A549 (cell line): ENCODE measurements around the gene RMC1. TPM values are rescaled to one million over a fixed set of nuclear protein-coding genes. Genes with fewer than 3 reads are reported as not detected.
A peak's percentile ranks its signal among the peaks of the same experiment; 100 is the strongest.

Source experiments
- ATAC-seq, 2 experiments: fragments of 200-7000 bp in 1 of 2; fragments of >200 bp in 1 of 2; cut with Nextera tagmentation in 1 of 2; cut with Tn5 transposase in 1 of 2; 3 replicates each; pipeline versions ENCODE4 v1.8.0 to v1.9.1; 2018 to 2020; ENCODE audit warnings: mild to moderate bottlenecking in 1 of 2, moderate library complexity in 1 of 2
- CTCF ChIA-PET: fragments of 300-600 bp; sonication (Branson Sonifier 250); formaldehyde crosslinking; extraction: SDS; loops from one replicate; lab custom pipeline; 2021; ENCODE audit warnings: antibody characterized with exemption, inconsistent platforms; lab: Yijun Ruan, JAX
- POLR2A ChIA-PET: fragments of 350-600 bp; formaldehyde crosslinking; extraction: SDS; loops from one replicate; lab custom pipeline; 2021; ENCODE audit warnings: antibody characterized with exemption, inconsistent platforms; lab: Yijun Ruan, JAX
- DNase-seq, 2 experiments: peaks; one replicate each; pipeline versions ENCODE4 v3.0.0 to v3.0.0-alpha.2; 2011 to 2016; ENCODE audit warnings: low read depth in 1 of 2, low spot score in 1 of 2
- FAIRE-seq: peaks from 2 replicates; lab custom pipeline; 2011; peaks lifted over from hg19 to GRCh38; lab: Jason Lieb, UNC
- H3K27ac ChIP-seq, 2 experiments: fragments of >200 bp; sonication (Bioruptor Twin); formaldehyde crosslinking; 3 replicates each; pipeline ENCODE4 v1.5.1; 2016 to 2017
- H3K4me1 ChIP-seq: fragments of >200 bp; sonication (Bioruptor Twin); formaldehyde crosslinking; 3 replicates; pipeline ENCODE4 v1.6.1; 2016
- H3K4me2 ChIP-seq: fragments of >200 bp; sonication (Bioruptor Twin); formaldehyde crosslinking; 3 replicates; pipeline ENCODE4 v1.6.1; 2016
- H3K4me3 ChIP-seq: fragments of >200 bp; sonication (Bioruptor Twin); formaldehyde crosslinking; 3 replicates; pipeline ENCODE4 v1.5.1; 2016
- H3K9me3 ChIP-seq: fragments of >200 bp; sonication (Bioruptor Twin); formaldehyde crosslinking; 3 replicates; pipeline ENCODE4 v1.6.1; 2016
- BCL3 ChIP-seq: fragments of >200 bp; sonication (Bioruptor Twin); formaldehyde crosslinking; IDR thresholded peaks from 3 replicates; pipeline ENCODE4 v1.6.1; 2016
- E2F6 ChIP-seq: IDR thresholded peaks from 2 replicates; pipeline ENCODE4 v1.6.1; 2012; ENCODE audit warnings: low read depth, borderline replicate concordance
- EHMT2 ChIP-seq: fragments of 200-600 bp; sonication (generic); IDR thresholded peaks from 2 replicates; pipeline ENCODE4 v1.6.1; 2016; ENCODE audit warnings: antibody characterized with exemption, low read depth, mild to moderate bottlenecking, moderate library complexity
- ELK1 ChIP-seq: fragments of 150-350 bp; IDR thresholded peaks from 2 replicates; pipeline ENCODE4 v1.6.1; 2014; ENCODE audit warnings: low read depth, mild to moderate bottlenecking, low read length
- EP300 ChIP-seq, 2 experiments: fragments of >200 bp; sonication (Bioruptor Twin); formaldehyde crosslinking; IDR thresholded peaks; 2 replicates in 1 of 2; 3 replicates in 1 of 2; pipeline ENCODE4 v1.6.1; 2016 to 2017
- FOXS1 ChIP-seq: fragments of 250-450 bp; sonication (Bioruptor Pico); IDR thresholded peaks from 2 replicates; pipeline ENCODE4 v1.5.0; 2020; ENCODE audit warnings: mild to moderate bottlenecking, moderate library complexity
- HMGXB4 ChIP-seq: fragments of 250-450 bp; sonication (Bioruptor Pico); IDR thresholded peaks from 2 replicates; pipeline ENCODE4 v1.5.0; 2021; ENCODE audit warnings: mild to moderate bottlenecking, moderate library complexity, borderline replicate concordance
- HOXB13 ChIP-seq: fragments of 250-450 bp; sonication (Bioruptor Pico); IDR thresholded peaks from 2 replicates; pipeline ENCODE4 v1.5.0; 2020; ENCODE audit warnings: low read depth, mild to moderate bottlenecking, moderate library complexity
- HOXB5 ChIP-seq: fragments of 250-450 bp; sonication (Bioruptor Pico); IDR thresholded peaks from 2 replicates; pipeline ENCODE4 v1.5.0; 2020; ENCODE audit warnings: mild to moderate bottlenecking, moderate library complexity
- MAFK ChIP-seq: fragments of 450-650 bp; IDR thresholded peaks from 2 replicates; pipeline ENCODE4 v1.6.1; 2014; ENCODE audit not compliant: partially characterized antibody
- NPAS2 ChIP-seq: fragments of 250-450 bp; sonication (Bioruptor Pico); IDR thresholded peaks from 2 replicates; pipeline ENCODE4 v1.8.0; 2022; ENCODE audit warnings: mild to moderate bottlenecking, moderate library complexity, borderline replicate concordance
- PBX3 ChIP-seq: IDR thresholded peaks from 2 replicates; pipeline ENCODE4 v1.6.1; 2012
- POLR2AphosphoS2 ChIP-seq: conservative IDR thresholded peaks from 2 replicates; pipeline ENCODE4 v1.6.1; 2012; ENCODE audit warnings: low read length, improper control_type of control experiment, inconsistent platforms
- RCOR1 ChIP-seq: fragments of 150-350 bp; IDR thresholded peaks from 2 replicates; pipeline ENCODE4 v1.6.1; 2014; ENCODE audit warnings: antibody characterized with exemption, low read length, low read depth
- TFCP2L1 ChIP-seq: fragments of 250-450 bp; sonication (Bioruptor Pico); IDR thresholded peaks from 2 replicates; pipeline ENCODE4 v1.5.0; 2021; ENCODE audit warnings: mild to moderate bottlenecking
- TP53 ChIP-seq: fragments of 250-450 bp; sonication (Bioruptor Pico); IDR thresholded peaks from 2 replicates; pipeline ENCODE4 v1.5.0; 2021; ENCODE audit warnings: mild to moderate bottlenecking, moderate library complexity
- ZSCAN20 ChIP-seq: fragments of 250-450 bp; sonication (Bioruptor Pico); IDR thresholded peaks from 2 replicates; pipeline ENCODE4 v1.8.0; 2022; ENCODE audit warnings: mild to moderate bottlenecking, moderate library complexity
- WGBS: methylation state at CpG from one replicate; pipeline ENCODE4 v1.1.6; 2017; ENCODE audit errors: missing lambda C conversion rate; 5-methylcytosine and 5-hydroxymethylcytosine counted together
- polyA plus RNA-seq, 4 experiments: library from polyadenylated mRNA; depleted of rRNA in 3 of 4; stranded (reverse); fragments of >200 nt; fragmentation: RNase III in 1 of 4; extraction: RNeasy Plus Mini Kit Qiagen cat#74134 plus additional on column Dnase treatment in 1 of 4; gene quantifications; 2 replicates in 3 of 4; 3 replicates in 1 of 4; pipeline ENCODE4 v1.2.3, GENCODE V29; 2011 to 2017

The RMC1 gene
- polyA plus RNA-seq, 2 of the 4 experiments (the other 2 are of a cell fraction), result 15.7 to 17.5 TPM

GRCh38 chr18:23460285-23461273 is 42.7 kb upstream of the RMC1 start:
- ChIA-PET CTCF (no interaction called here), POLR2A (no interaction called here)
- Histone ChIP-seq H3K27ac (no peak overlapping the region), H3K4me3 (no peak overlapping the region), H3K4me1 (peaks cover 33% of the 10 kb centered on the region), H3K9me3 (no peaks in the 10 kb centered on the region), H3K4me2 (peak overlapping the region; percentile 54)
- ATAC-seq (peak in 1 of 2 experiments; percentile 45; a peak in 2 of 6 replicates), FAIRE-seq (no peak), DNase-seq (no peak)
- TF ChIP-seq TFCP2L1 (CRISPR knock-in tag), result no peak
- TF ChIP-seq RCOR1, result no peak
- no peak for TF ChIP-seq E2F6
- no peak for TF ChIP-seq TP53
- 73% methylated on average over 2 of the region's 2 CpGs for whole genome bisulfite sequencing

GRCh38 chr18:23462876-23463275 is 40.4 kb upstream of the RMC1 start:
- peaks cover 28% of the 10 kb centered on the region for H3K4me1 ChIP-seq
- no peak overlapping the region for H3K27ac ChIP-seq
- H3K9me3 ChIP-seq, result no peaks in the 10 kb centered on the region
- TF ChIP-seq PBX3 (no peak), NPAS2 (no peak), FOXS1 (no peak)
- WGBS, result 85% methylated on average over 2 of the region's 2 CpGs
- ChIA-PET POLR2A (no interaction called here), CTCF (interaction anchor here (1.6 kb wide), 1 partner anchor 40 kb away, joined by 3 read pairs; no protein-coding TSS in a partner anchor)
- FAIRE-seq (no peak), ATAC-seq (no peak), DNase-seq (no peak)
- no peak overlapping the region for H3K4me3 ChIP-seq
- no peak overlapping the region for H3K4me2 ChIP-seq

- ChIA-PET POLR2A (no interaction called here), CTCF (no interaction called here)
- DNase-seq (no peak), FAIRE-seq (no peak), ATAC-seq (no peak)
- Histone ChIP-seq H3K9me3 (no peaks in the 10 kb centered on the region), H3K4me3 (no peak overlapping the region), H3K27ac (no peak overlapping the region), H3K4me2 (no peak overlapping the region), H3K4me1 (no peaks in the 10 kb centered on the region)
- 91% methylated on average over 3 of the region's 3 CpGs for WGBS
- no peak for TF ChIP-seq POLR2AphosphoS2
- TF ChIP-seq ZSCAN20, result no peak
- no peak for TF ChIP-seq HOXB5
- no peak for TF ChIP-seq MAFK
- TF ChIP-seq E2F6, result no peak
- no peak for TF ChIP-seq HOXB13 (CRISPR knock-in tag)
Measured at GRCh38 chr18:23468753-23469459, 34.4 kb upstream of the RMC1 start.

- DNase-seq (no peak), FAIRE-seq (no peak), ATAC-seq (no peak)
- H3K9me3 ChIP-seq, result no peaks in the 10 kb centered on the region
- ChIA-PET CTCF (no interaction called here), POLR2A (no interaction called here)
- H3K4me3 ChIP-seq, result no peak overlapping the region
- no peaks in the 10 kb centered on the region for H3K4me1 ChIP-seq
- WGBS, result 96% methylated on average over 2 of the region's 2 CpGs
- H3K27ac ChIP-seq, result no peak overlapping the region
- no peak overlapping the region for H3K4me2 ChIP-seq
- TF ChIP-seq EP300 (IDR thresholded peaks at IDR 0.05) (no peak), HMGXB4 (CRISPR knock-in tag) (no peak), BCL3 (no peak), ELK1 (no peak), E2F6 (no peak), EHMT2 (no peak), RCOR1 (no peak), NPAS2 (no peak)
Measured at GRCh38 chr18:23470620-23471387, 32.5 kb upstream of the RMC1 start.
